ENCODE data around the gene PFKL.
"Not testable (repeated sequence)": the region's sequence is repeated elsewhere in the genome, so short reads cannot be mapped to it uniquely, and the experiment has no call there.

Gene PFKL

GRCh38 chr21:44344541-44345183 lies 44.8 kb downstream of the PFKL start:
- no peak for DNase-seq (ENCODE audit: low spot score)

- no peak for DNase-seq (ENCODE audit: low spot score)
Observed at GRCh38 chr21:44345495-44345894, 45.6 kb downstream of the PFKL start.

GRCh38 chr21:44347911-44348451 lies 48.1 kb downstream of the PFKL start:
- no peak for DNase-seq (ENCODE audit: low spot score)

GRCh38 chr21:44348861-44349260 lies 49.0 kb downstream of the PFKL start:
- no peak for DNase-seq (ENCODE audit: low spot score)

- DNase-seq (ENCODE audit: low spot score): no peak
Observed at GRCh38 chr21:44349416-44349846, 49.6 kb downstream of the PFKL start.

GRCh38 chr21:44349847-44350772 lies 50.3 kb downstream of the PFKL start:
- DNase-seq (ENCODE audit: low spot score): no peak

GRCh38 chr21:44350773-44351481 lies 51.1 kb downstream of the PFKL start:
- DNase-seq (ENCODE audit: low spot score): no peak

GRCh38 chr21:44351535-44352252 lies 51.8 kb downstream of the PFKL start:
- DNase-seq (ENCODE audit: low spot score): no peak

- no peak for DNase-seq (ENCODE audit: low spot score)
Observed at GRCh38 chr21:44352253-44352860, 52.5 kb downstream of the PFKL start.

- DNase-seq (ENCODE audit: low spot score): no peak
Observed at GRCh38 chr21:44353191-44353970, 53.5 kb downstream of the PFKL start, which contains the start of gene TRPM2. TSS of gene TRPM2 (plus strand) at chr21:44353621. CDS start at chr21:44353701, 80 bp downstream.

- DNase-seq (ENCODE audit: low spot score): no peak
Observed at GRCh38 chr21:44354001-44354405, 54.1 kb downstream of the PFKL start.

GRCh38 chr21:44354775-44355771 lies 55.2 kb downstream of the PFKL start:
- DNase-seq (ENCODE audit: low spot score): no peak

- DNase-seq (ENCODE audit: low spot score): no peak
Observed at GRCh38 chr21:44356160-44356559, 56.3 kb downstream of the PFKL start.

- DNase-seq (ENCODE audit: low spot score): no peak
Observed at GRCh38 chr21:44356636-44357035, 56.8 kb downstream of the PFKL start.

GRCh38 chr21:44357064-44357837 lies 57.4 kb downstream of the PFKL start:
- DNase-seq (ENCODE audit: low spot score): no peak

- DNase-seq (ENCODE audit: low spot score): no peak
Observed at GRCh38 chr21:44359396-44359795, 59.5 kb downstream of the PFKL start.

- no peak for DNase-seq (ENCODE audit: low spot score)
Observed at GRCh38 chr21:44360159-44360558, 60.3 kb downstream of the PFKL start.

GRCh38 chr21:44361903-44362302 lies 62.0 kb downstream of the PFKL start:
- not testable (repeated sequence) for DNase-seq (ENCODE audit: low spot score)
